Tibial nerve (tissue), 4 donors: ENCODE results near the gene RIT1. TPM values are rescaled to one million over a fixed set of nuclear protein-coding genes. Genes with fewer than 3 reads are reported as not detected.
"Not testable (repeated sequence)": the region's sequence is repeated elsewhere in the genome, so short reads cannot be mapped to it uniquely, and the experiment has no call there.

Source experiments
- DNase-seq, 2 donors: peaks; one replicate each; pipeline ENCODE4 v3.0.0-alpha.2; 2019; ENCODE audit warnings: low spot score in 2 of 2
- H3K27ac ChIP-seq, 4 donors: fragments of 200-600 bp; sonication (generic) in 3 of 4; one replicate each; pipeline ENCODE4 v1.5.1; 2017 to 2019; ENCODE audit warnings: mild to moderate bottlenecking in 1 of 4
- H3K27me3 ChIP-seq, 2 donors: fragments of 200-600 bp; sonication (generic) in 1 of 2; one replicate each; pipeline versions ENCODE4 v1.5.1 to v1.6.0; 2017 to 2019
- H3K36me3 ChIP-seq, 3 donors: fragments of 200-600 bp; sonication (generic); one replicate each; pipeline ENCODE4 v1.5.1; 2018 to 2019
- H3K4me1 ChIP-seq, 4 donors: fragments of 200-600 bp; sonication (generic) in 3 of 4; one replicate each; pipeline ENCODE4 v1.5.1; 2017 to 2019
- H3K4me3 ChIP-seq, 4 donors: fragments of 200-600 bp; sonication (generic) in 3 of 4; one replicate each; pipeline ENCODE4 v1.5.1; 2017 to 2019; ENCODE audit warnings: mild to moderate bottlenecking in 1 of 4, moderate library complexity in 1 of 4
- H3K9me3 ChIP-seq, 4 donors: fragments of 200-600 bp; sonication (generic) in 3 of 4; one replicate each; pipeline ENCODE4 v1.5.1; 2017 to 2019
- CTCF ChIP-seq, 5 experiments: fragments of 200-600 bp in 3 of 5; fragments of 450-650 bp in 2 of 5; sonication (generic) in 3 of 5; IDR thresholded peaks; one replicate each; pipeline ENCODE4 v1.5.1; 2016 to 2019; ENCODE audit warnings: antibody characterized with exemption in 5 of 5, mild to moderate bottlenecking in 3 of 5, moderate library complexity in 2 of 5
- EP300 ChIP-seq, 2 donors: sonication (generic); formaldehyde crosslinking; IDR thresholded peaks; one replicate each; pipeline ENCODE4 v1.6.1; 2017; ENCODE audit warnings: antibody characterized with exemption in 2 of 2, mild to moderate bottlenecking in 1 of 2
- POLR2A ChIP-seq, 2 donors: fragments of 450-650 bp; IDR thresholded peaks; one replicate each; pipeline ENCODE4 v1.6.1; 2017; ENCODE audit warnings: antibody characterized with exemption in 2 of 2, mild to moderate bottlenecking in 2 of 2, moderate library complexity in 2 of 2
- WGBS, 2 donors: methylation state at CpG; one replicate each; pipeline ENCODE4 v1.1.5; 2018; 5-methylcytosine and 5-hydroxymethylcytosine counted together
- total RNA-seq, 4 donors: library from RNA; depleted of rRNA; stranded (reverse); fragments of >200 nt; gene quantifications; one replicate each; pipeline ENCODE4 v1.1.0, GENCODE V29; 2016

Gene RIT1
- total RNA-seq, 4 donors from 2014 or later: 18.8 to 23.3 (median 20.7) TPM

DNA sequence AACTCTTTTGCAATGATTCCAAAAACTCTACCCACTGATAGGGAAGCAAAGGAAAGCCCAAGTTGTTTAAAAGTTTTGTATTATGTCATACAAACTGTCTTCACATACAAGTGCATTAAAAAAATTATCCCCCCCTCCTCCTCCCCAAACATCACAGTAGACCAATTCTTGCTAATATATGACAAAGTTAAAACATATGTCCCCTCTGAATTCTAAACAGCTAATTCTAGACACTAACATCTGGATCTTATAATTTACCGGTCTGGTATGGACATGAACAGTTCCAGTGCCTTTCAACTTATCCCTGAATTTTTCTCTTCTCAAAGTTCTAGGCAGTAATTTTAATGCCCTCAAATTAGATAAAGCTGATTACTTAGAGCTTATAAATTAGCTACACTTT, 13.4 kb downstream of the RIT1 start:
- no peak for DNase-seq
- H3K4me3 ChIP-seq: no peak overlapping the region
- peaks cover 2 to 70% (median 10%) of the 10 kb centered on the region in 3 donors for H3K36me3 ChIP-seq
- H3K9me3 ChIP-seq: no peaks in the 10 kb centered on the region
- TF ChIP-seq POLR2A (IDR thresholded peaks at IDR 0.05) (no peak), CTCF (IDR thresholded peaks at IDR 0.05) (no peak), EP300 (IDR thresholded peaks at IDR 0.05) (no peak)
- 72 to 82% methylated on average over 1 of the region's 1 CpG for WGBS, 2 donors
- no peaks in the 10 kb centered on the region for H3K27me3 ChIP-seq
- peaks cover 0 to 17% (median 14%) of the 10 kb centered on the region in 4 donors for H3K4me1 ChIP-seq
- H3K27ac ChIP-seq: no peak overlapping the region

DNA sequence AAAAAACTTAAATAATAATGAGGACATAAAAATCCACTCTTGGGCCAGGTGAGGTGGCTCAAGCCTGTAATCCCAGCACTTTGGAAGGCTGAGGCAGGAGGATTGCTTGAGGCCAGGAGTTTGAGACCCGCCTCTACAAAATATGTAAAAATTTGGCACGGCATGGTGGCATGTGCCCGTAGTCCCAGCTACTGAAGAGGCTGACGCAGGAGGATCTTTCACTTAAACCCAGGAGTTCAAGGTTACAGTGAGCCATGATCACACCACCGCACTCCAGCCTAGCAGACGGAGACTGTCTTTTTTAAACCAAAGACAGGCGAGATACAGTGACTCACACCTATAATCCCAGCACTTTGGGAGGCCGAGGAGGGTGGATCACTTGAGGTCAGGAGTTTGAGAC, 14.7 kb downstream of the RIT1 start:
- not testable (repeated sequence) for H3K27me3 ChIP-seq, H3K9me3 ChIP-seq, H3K4me3 ChIP-seq, H3K27ac ChIP-seq, DNase-seq
- H3K36me3 ChIP-seq: peaks cover 0 to 57% (median 7%) of the 10 kb centered on the region in 3 donors
- 91 to 97% methylated on average over 8 of the region's 8 CpGs for WGBS, 2 donors
- peaks cover 0 to 23% (median 16%) of the 10 kb centered on the region in 4 donors for H3K4me1 ChIP-seq

DNA sequence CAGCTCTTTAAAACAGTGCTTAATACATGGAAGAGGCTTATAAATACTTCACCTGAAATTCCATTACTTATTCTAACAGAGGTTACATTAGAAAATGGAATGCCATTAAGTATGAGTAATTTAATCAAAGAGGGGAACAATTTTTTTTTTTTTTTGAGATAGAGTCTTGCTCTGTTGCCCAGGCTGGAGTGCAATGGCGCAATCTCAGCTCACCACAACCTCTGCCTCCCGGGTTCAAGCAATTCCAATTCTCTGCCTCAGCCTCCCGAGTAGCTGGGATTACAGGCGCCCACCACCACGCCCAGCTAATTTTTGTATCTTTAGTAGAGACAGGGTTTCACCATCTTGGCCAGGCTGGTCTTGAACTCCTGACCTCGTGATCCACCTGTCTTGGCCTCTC, 15.5 kb downstream of the RIT1 start:
- not testable (repeated sequence) for H3K27ac ChIP-seq
- 97% methylated on average over 6 of the region's 6 CpGs for WGBS, 2 donors

GRCh38 chr1:155893389-155894142, 17.6 kb downstream of the RIT1 start:
- no peak for TF ChIP-seq POLR2A (IDR thresholded peaks at IDR 0.05)
- no peak for TF ChIP-seq CTCF (IDR thresholded peaks at IDR 0.05)
- peak; percentile 46 to 75 for TF ChIP-seq EP300 (IDR thresholded peaks at IDR 0.05)
- WGBS, 2 donors: 62 to 63% methylated on average over 10 of the region's 10 CpGs
- H3K4me1 ChIP-seq: peaks cover 0 to 23% (median 16%) of the 10 kb centered on the region in 4 donors
- no peak for DNase-seq
- peaks cover 0 to 28% (median 0%) of the 10 kb centered on the region in 3 donors for H3K36me3 ChIP-seq
- H3K27ac ChIP-seq: peak overlapping the region; percentile 44 to 92 (median 68)
- H3K4me3 ChIP-seq: no peak overlapping the region
- H3K9me3 ChIP-seq: no peaks in the 10 kb centered on the region
- H3K27me3 ChIP-seq: no peaks in the 10 kb centered on the region

More for the DNA sequence above, 15.5 kb downstream of the RIT1 start:
- peaks cover 0 to 23% (median 16%) of the 10 kb centered on the region in 4 donors for H3K4me1 ChIP-seq
- peaks cover 0 to 48% (median 5%) of the 10 kb centered on the region in 3 donors for H3K36me3 ChIP-seq
- H3K4me3 ChIP-seq, H3K27me3 ChIP-seq, DNase-seq, H3K9me3 ChIP-seq: not testable (repeated sequence)

GRCh38 chr1:155892796-155893195, 18.4 kb downstream of the RIT1 start:
- TF ChIP-seq POLR2A (IDR thresholded peaks at IDR 0.05): no peak
- TF ChIP-seq CTCF (IDR thresholded peaks at IDR 0.05): no peak
- TF ChIP-seq EP300 (IDR thresholded peaks at IDR 0.05): no peak
- H3K27ac ChIP-seq: peak overlapping the region; percentile 44 to 92 (median 68)
- H3K36me3 ChIP-seq: peaks cover 0 to 26% (median 0%) of the 10 kb centered on the region in 3 donors
- no peaks in the 10 kb centered on the region for H3K9me3 ChIP-seq
- 20 to 22% methylated on average over 3 of the region's 3 CpGs for WGBS, 2 donors
- DNase-seq: no peak
- no peak overlapping the region for H3K4me3 ChIP-seq
- H3K4me1 ChIP-seq: peaks cover 0 to 23% (median 16%) of the 10 kb centered on the region in 4 donors
- no peaks in the 10 kb centered on the region for H3K27me3 ChIP-seq

GRCh38 chr1:155890251-155890650, 20.9 kb downstream of the RIT1 start:
- H3K4me1 ChIP-seq: peaks cover 0 to 24% (median 16%) of the 10 kb centered on the region in 4 donors
- no peaks in the 10 kb centered on the region for H3K9me3 ChIP-seq
- TF ChIP-seq CTCF (IDR thresholded peaks at IDR 0.05): no peak
- no peak for TF ChIP-seq EP300 (IDR thresholded peaks at IDR 0.05)
- TF ChIP-seq POLR2A (IDR thresholded peaks at IDR 0.05): no peak
- no peak for DNase-seq
- peaks cover 0 to 10% (median 0%) of the 10 kb centered on the region in 3 donors for H3K36me3 ChIP-seq
- peak overlapping the region in 1 of 4 donors; percentile 9 for H3K27ac ChIP-seq
- 53 to 60% methylated on average over 3 of the region's 3 CpGs for WGBS, 2 donors
- H3K4me3 ChIP-seq: no peak overlapping the region
- no peaks in the 10 kb centered on the region for H3K27me3 ChIP-seq
